Measurements from ENCODE around the gene KLK12.

KLK12 gene, protein sequence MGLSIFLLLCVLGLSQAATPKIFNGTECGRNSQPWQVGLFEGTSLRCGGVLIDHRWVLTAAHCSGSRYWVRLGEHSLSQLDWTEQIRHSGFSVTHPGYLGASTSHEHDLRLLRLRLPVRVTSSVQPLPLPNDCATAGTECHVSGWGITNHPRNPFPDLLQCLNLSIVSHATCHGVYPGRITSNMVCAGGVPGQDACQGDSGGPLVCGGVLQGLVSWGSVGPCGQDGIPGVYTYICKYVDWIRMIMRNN

DNA sequence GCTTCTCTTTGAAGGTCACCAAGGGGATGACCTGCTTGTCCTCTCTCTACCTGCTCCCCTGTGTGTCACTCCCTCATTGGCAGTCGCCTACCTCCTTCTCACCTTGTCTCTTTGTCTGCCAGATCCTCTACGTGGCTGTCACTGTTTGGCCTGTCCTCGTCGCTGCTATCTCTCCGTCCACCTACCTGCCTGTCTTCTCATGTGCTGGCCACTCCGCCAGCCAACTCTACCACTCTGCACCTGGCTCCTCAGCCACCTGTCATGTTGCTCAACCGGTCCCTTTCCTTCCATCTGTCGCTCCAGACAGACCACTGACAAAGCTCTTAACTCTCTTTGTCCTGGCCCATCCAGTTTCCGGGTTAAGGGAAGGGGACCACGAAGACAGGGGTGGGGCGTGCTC is at the start of gene KLK12:
Gene KLK12, minus strand, starts transcription at position 299 of the 400 bp plus-strand sequence. CDS start 381 bp downstream, outside the sequence.
- ChIA-PET POLR2A (no interaction called here), CTCF (interaction anchor here (0.7 to 1.5 kb wide), 3 partner anchors 14 to 201 kb away, joined by 3 to 4 read pairs (median 4); partner anchors contain the start of gene KLK15)
- no peaks in the 10 kb centered on the region for H3K4me1 ChIP-seq (ENCODE audit: control insufficient read depth, insufficient read depth, low read length)

DNA sequence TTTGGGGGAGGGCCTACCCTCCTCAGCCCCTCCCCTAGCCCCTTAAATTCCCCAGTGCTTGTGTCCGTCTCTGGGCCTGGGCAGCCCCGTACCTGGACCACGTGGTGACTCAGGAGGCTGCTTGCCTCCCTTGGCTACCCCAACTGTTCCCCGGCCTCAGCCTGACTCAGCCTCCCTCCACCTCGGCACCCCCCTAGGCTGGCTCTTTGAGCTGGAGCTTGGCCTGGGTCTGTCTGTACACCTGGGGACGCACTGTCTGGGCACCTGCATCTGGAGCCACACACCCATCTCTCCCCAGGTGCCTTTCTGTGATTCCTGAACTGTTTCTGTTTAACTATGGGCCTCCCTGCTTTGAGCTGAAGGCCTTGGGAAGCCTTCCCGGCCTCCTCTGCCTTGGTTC is 49.7 kb upstream of the KLK12 start:
- Histone ChIP-seq H3K27ac (ENCODE audit: extremely low read depth, low read depth, low read length) (no peak overlapping the region), H3K36me3 (ENCODE audit: control insufficient read depth in 2 of 2, insufficient read depth in 1 of 2, low read length in 2 of 2) (no peaks in the 10 kb centered on the region), H3K9me3 (ENCODE audit: control insufficient read depth, insufficient read depth, low read depth, low read length) (no peaks in the 10 kb centered on the region), H3K4me1 (ENCODE audit: control insufficient read depth, insufficient read depth, low read length) (no peaks in the 10 kb centered on the region), H3K4me3 (ENCODE audit: low read depth, low read length) (no peak overlapping the region)
- ChIA-PET POLR2A (no interaction called here), CTCF (interaction anchor here (0.6 to 1.3 kb wide), 3 partner anchors 10 to 546 kb away, joined by 3 to 7 read pairs (median 3); no protein-coding TSS in a partner anchor)
- TF ChIP-seq ZNF175 (tag by site-specific recombination; IDR thresholded peaks at IDR 0.05) (no peak), GLIS1 (tag by site-specific recombination; IDR thresholded peaks at IDR 0.05) (no peak), ZNF324 (tag by site-specific recombination; IDR thresholded peaks at IDR 0.05) (no peak), TRIM28 (IDR thresholded peaks at IDR 0.05; ENCODE audit: borderline replicate concordance, low read length) (no peak), SCRT1 (tag by site-specific recombination; IDR thresholded peaks at IDR 0.05; ENCODE audit: borderline replicate concordance) (no peak), ZNF350 (tag by site-specific recombination; IDR thresholded peaks at IDR 0.05) (no peak), ZSCAN23 (tag by site-specific recombination; IDR thresholded peaks at IDR 0.05) (no peak)

More for the DNA sequence above, at the start of gene KLK12:
- TF ChIP-seq ZNF366 (tag by site-specific recombination; conservative IDR thresholded peaks at IDR 0.05) (no peak), ZNF423 (tag by site-specific recombination; IDR thresholded peaks at IDR 0.05) (no peak), SCRT2 (tag by site-specific recombination; IDR thresholded peaks at IDR 0.05) (no peak), SP2 (tag by site-specific recombination; IDR thresholded peaks at IDR 0.05) (no peak), ZNF830 (tag by site-specific recombination; IDR thresholded peaks at IDR 0.05; ENCODE audit: low read depth) (no peak), GLI2 (tag by site-specific recombination; IDR thresholded peaks at IDR 0.05; ENCODE audit: borderline replicate concordance, low read depth) (no peak)
- TF ChIP-seq, protein P1, sequence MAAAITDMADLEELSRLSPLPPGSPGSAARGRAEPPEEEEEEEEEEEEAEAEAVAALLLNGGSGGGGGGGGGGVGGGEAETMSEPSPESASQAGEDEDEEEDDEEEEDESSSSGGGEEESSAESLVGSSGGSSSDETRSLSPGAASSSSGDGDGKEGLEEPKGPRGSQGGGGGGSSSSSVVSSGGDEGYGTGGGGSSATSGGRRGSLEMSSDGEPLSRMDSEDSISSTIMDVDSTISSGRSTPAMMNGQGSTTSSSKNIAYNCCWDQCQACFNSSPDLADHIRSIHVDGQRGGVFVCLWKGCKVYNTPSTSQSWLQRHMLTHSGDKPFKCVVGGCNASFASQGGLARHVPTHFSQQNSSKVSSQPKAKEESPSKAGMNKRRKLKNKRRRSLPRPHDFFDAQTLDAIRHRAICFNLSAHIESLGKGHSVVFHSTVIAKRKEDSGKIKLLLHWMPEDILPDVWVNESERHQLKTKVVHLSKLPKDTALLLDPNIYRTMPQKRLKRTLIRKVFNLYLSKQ (tag by site-specific recombination; IDR thresholded peaks at IDR 0.05; ENCODE audit: borderline replicate concordance): no peak
- TF ChIP-seq, protein P2, sequence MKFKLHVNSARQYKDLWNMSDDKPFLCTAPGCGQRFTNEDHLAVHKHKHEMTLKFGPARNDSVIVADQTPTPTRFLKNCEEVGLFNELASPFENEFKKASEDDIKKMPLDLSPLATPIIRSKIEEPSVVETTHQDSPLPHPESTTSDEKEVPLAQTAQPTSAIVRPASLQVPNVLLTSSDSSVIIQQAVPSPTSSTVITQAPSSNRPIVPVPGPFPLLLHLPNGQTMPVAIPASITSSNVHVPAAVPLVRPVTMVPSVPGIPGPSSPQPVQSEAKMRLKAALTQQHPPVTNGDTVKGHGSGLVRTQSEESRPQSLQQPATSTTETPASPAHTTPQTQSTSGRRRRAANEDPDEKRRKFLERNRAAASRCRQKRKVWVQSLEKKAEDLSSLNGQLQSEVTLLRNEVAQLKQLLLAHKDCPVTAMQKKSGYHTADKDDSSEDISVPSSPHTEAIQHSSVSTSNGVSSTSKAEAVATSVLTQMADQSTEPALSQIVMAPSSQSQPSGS (tag by site-specific recombination; IDR thresholded peaks at IDR 0.05; ENCODE audit: low read depth): no peak
- TF ChIP-seq, protein P3, sequence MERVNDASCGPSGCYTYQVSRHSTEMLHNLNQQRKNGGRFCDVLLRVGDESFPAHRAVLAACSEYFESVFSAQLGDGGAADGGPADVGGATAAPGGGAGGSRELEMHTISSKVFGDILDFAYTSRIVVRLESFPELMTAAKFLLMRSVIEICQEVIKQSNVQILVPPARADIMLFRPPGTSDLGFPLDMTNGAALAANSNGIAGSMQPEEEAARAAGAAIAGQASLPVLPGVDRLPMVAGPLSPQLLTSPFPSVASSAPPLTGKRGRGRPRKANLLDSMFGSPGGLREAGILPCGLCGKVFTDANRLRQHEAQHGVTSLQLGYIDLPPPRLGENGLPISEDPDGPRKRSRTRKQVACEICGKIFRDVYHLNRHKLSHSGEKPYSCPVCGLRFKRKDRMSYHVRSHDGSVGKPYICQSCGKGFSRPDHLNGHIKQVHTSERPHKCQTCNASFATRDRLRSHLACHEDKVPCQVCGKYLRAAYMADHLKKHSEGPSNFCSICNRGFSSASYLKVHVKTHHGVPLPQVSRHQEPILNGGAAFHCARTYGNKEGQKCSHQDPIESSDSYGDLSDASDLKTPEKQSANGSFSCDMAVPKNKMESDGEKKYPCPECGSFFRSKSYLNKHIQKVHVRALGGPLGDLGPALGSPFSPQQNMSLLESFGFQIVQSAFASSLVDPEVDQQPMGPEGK (tag by site-specific recombination; IDR thresholded peaks at IDR 0.05): no peak
- TF ChIP-seq, protein P4, sequence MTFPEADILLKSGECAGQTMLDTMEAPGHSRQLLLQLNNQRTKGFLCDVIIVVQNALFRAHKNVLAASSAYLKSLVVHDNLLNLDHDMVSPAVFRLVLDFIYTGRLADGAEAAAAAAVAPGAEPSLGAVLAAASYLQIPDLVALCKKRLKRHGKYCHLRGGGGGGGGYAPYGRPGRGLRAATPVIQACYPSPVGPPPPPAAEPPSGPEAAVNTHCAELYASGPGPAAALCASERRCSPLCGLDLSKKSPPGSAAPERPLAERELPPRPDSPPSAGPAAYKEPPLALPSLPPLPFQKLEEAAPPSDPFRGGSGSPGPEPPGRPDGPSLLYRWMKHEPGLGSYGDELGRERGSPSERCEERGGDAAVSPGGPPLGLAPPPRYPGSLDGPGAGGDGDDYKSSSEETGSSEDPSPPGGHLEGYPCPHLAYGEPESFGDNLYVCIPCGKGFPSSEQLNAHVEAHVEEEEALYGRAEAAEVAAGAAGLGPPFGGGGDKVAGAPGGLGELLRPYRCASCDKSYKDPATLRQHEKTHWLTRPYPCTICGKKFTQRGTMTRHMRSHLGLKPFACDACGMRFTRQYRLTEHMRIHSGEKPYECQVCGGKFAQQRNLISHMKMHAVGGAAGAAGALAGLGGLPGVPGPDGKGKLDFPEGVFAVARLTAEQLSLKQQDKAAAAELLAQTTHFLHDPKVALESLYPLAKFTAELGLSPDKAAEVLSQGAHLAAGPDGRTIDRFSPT (tag by site-specific recombination; IDR thresholded peaks at IDR 0.05): no peak
- no peaks in the 10 kb centered on the region for H3K9me3 ChIP-seq (ENCODE audit: control insufficient read depth, insufficient read depth, low read depth, low read length)
- no peaks in the 10 kb centered on the region for H3K36me3 ChIP-seq (ENCODE audit: control insufficient read depth in 2 of 2, insufficient read depth in 1 of 2, low read length in 2 of 2)
- H3K27ac ChIP-seq (ENCODE audit: extremely low read depth, low read depth, low read length): no peak within 1 kb of the TSS
- H3K4me3 ChIP-seq (ENCODE audit: low read depth, low read length): no peak within 1 kb of the TSS
